ENCODE measurements around the gene TTC8.

- TF ChIP-seq CTCF (IDR thresholded peaks at IDR 0.05 in 8 of 11, conservative IDR thresholded peaks at IDR 0.05 in 3 of 11) = no peak
- TF ChIP-seq POLR2A (IDR thresholded peaks at IDR 0.05) = no peak
- no peak for TF ChIP-seq POLR2AphosphoS5 (IDR thresholded peaks at IDR 0.05)
These were observed 83.8 kb downstream of the TTC8 start for GRCh38 chr14:88908216-88908615.
